ENCODE results near the gene MEGF6.

MEGF6 gene

DNA sequence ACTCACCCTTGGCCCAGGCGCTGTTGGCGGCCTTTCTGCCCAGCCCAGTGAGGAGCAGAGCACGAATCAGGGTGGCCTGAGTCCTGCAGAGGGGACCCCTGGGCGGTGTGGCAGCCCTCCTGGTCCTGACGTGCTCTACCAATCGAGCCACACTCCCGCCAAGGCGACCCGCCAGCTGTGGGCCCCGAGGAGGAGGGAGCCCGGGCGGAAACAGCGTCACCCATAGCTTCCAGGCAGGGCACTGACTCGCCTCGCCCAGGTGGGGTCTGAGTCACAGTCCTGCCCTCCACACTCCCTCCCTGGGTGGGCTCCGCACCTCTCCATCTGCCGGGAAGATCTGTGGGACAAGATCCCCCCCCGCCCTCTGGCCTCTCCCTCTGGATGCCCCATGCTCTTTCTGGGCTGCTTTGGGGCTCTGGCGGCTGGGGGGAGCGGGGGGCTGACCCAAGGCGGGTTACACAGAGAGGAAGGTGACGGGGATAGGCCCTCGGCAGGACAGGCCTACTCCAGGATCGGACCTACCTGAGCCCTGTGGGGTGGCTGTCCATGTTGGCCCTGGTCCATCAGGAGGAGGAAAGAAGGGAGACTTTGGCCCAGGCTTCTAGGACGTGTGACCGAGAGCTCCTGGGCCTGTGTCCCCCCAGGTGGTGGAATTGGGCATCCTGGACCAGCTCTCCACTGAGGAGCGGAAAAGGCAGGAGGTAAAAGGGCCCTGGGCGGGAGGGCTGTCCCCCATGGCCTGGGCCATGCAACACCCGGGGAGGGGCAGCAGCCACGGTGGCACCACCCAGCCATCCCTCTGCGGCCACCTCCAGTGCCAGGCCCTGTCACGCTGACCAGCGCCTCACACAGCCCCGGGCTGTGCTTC, 142.8 kb downstream of the MEGF6 start:
- DNase-seq (ENCODE audit: low spot score) = no peak

DNA sequence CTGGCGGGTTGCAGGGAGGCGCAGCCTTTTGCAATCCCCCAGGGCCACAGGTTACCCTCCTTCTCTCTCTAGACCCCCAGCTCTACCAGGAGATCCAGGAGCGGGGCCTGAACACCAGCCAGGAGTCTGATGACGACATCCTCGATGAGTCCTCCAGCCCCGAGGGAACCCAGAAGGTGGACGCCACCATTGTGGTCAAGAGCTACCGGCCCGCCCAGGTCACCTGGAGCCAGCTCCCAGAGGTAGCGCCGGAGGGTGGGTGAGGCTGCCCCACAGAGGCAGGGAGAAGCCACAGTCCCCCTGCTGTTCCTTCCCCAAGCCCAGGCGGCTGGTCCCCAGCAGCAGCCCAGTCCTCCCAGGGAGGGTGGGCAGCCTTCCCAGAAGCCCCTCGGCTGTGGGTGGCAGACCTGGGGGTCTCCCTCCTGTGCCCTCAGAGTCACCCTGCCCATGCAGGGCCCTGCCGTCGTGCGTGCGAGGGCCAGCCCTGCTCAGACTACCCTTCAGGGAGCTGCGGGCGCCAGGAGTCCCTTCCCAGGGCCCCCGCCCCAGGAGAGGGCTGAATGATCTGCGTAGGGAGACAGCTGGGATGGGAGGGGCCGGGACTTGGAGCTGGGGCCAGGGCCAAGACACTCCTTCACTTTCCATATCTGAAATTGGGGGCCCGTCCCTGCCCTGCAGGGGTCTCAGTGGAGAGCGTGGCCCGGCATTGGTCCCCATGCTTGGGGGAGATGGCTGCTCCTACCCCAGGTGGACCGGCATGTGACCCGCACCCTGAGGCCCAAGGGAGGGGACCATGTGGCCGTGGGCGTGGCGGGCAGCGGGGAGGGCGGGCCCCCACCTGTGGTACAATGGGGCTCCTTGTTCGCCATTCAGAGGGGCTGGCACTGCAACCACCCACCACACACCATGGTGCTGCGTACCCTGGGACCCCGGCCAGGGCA, 143.9 kb downstream of the MEGF6 start:
- DNase-seq (ENCODE audit: low spot score) = no peak

DNA sequence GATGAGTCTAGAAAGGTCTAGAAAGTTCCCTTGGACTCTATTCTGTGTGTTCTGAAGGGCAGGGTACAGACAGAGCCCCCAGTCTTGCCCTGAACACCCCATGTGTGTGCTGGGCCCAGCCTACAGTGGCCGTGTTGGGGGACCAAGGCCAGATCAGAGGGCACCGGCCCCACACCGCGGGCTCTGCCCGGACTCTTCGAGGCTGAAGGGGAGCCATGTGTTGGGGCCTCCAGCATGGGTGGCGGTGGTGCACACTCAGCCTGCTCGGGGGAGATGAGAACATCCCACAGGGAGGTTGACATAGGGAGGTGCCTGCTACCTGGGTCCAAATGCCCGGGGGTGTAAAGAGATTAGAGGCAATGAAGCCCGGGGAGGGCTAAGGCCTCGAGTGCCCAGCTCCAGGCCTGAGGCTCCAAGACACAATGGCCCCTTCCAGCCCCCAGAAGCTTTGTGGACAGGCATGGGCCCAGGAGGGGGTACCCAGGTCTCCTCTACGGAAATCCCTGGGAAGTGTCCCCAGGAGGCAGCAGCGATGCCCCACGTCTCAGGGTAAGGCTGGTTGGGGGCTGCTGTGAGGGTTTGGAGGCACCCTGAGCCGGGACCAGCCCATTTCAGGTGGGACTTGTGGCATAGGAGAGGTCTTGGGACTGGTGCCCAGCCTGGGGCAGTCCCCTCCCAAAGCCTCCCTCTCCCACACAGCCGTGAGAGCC, 144.8 kb downstream of the MEGF6 start:
- DNase-seq (ENCODE audit: low spot score) = no peak

DNA sequence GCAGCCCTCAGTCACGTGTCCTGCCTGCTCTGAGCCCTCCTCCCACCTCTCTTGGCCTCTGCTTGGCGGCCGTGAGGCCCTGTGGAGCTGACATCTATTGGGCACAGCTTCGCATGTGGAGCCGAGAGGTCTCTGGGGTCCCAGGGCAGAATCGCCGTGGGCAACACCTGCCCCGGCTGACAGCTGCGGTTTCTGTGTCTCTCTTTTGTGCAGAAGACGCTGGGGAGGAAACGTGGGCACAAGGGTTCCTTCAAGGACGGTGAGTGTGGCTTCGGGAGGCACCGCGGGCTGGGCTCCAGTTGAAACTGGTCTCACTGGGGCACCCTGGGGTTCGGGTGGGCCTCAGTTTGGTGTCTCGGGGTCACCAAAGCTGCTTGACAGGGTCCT, 145.4 kb downstream of the MEGF6 start:
- DNase-seq (ENCODE audit: low spot score) = no peak

DNA sequence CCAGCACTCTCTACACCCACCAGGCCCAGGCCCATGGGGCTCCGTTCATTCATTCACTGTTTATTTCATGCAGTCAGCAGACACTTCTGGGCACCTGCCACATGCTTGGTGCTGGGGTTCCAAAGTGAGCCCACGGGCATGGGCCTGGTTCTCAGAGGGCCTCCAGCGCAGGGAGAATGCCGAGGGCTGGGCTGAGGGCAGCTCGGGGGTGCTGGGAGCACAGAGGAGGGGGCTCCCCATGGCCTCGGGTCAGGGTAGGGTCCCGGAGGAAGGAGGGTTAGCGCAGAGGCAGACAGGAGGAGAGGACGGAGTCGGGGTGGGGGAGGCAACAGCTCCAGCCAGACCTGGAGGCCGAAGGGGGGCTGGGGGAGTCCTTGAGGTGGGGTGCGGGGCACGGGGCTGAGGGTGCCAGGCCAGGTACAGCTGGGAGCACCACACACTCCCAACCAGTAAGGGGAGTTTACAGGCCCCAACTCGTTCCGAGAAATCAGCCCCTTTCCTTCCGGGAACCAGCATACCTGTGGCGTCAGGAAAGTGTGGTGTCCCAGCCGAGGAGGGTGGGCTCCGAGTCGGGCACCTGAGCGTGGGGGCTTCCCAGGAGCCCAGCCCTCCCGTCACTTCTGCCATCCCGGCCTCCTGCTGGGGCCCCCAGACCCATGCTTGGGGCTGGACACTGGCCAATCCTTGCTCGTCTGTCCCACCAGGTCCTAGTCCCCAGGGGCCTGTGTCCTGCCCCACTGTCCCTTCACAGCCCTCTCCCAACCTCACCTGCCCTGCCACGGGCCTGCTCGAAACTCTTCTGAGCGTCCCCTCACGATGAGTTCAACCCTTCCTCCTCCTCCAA, 146.0 kb downstream of the MEGF6 start:
- no peak for DNase-seq (ENCODE audit: low spot score)

DNA sequence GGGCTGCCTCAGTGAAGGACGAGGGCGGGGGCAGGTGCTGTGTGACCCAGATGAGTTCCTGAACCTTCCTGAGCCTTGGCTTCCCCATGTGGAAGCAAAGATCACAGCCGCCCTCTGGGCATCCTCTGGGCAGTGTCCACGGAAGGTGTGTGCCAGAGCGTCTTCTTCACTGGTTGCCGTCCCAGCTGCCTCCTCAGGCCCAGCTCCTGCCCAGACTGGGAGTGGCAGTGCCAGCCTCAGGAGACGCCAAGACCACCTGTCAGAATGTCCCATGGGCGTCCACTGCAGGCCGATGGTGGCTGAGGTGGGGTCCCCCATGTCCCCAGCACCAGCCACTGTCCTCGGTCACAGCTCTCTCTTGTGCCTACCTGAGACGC, 146.7 kb downstream of the MEGF6 start:
- DNase-seq (ENCODE audit: low spot score) = no peak

DNA sequence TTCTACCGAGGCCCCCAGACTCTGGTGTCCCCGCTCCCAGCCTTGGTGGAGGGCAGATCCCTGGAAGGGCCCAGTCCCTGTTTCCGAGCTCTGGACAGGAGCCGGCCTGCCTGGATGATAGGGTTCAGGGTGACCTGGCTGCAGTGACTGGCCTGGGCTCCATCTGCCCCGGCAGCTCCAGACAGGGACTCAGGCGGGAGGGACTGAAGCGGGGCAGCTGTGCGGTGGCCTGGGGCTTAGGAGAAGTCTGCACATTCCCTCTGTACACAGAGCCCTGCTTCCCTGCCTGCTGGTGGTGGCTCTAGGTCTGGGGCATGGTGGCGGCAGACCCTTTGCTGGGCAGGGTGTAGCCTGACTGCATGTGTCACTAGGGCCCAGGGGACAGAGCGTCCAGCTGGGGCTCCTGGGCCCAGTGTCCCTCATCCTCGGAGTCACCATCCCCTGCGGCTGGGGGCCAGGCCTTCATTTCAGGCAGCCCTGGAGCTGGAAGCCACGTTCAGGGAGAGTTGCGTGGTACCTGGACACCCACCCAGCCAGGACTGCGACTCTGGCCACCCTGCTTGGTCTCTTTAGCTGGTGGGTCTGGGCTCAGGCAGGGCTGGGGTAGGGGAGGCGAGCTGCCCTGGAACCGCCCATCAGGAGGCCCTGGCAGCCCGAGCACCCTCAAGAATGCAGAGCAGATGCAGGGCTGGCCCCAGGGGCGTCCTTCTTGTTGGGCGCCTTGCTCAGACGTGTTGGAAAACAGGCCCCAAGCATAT, 147.2 kb downstream of the MEGF6 start:
- DNase-seq (ENCODE audit: low spot score) = no peak

DNA sequence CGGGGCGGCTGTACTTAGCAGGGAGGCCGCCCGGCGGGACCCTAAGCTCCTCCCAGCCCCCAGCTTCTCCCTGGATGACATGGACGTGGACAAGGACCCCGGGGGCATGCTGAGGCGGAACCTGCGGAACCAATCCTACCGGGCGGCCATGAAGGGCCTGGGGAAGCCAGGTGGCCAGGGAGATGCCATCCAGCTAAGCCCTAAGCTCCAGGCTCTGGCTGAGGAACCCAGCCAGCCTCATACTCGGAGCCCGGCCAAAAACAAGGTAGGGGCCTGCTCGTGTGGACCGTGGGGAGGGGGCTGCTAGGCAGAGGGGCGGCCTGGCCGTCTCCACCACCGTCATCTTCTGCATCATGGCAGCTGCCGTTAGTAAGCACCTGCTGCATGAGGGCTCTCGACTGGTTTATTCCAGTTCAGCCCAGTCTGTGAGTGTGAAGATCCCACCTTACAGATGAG, 147.9 kb downstream of the MEGF6 start:
- DNase-seq (ENCODE audit: low spot score) = no peak

DNA sequence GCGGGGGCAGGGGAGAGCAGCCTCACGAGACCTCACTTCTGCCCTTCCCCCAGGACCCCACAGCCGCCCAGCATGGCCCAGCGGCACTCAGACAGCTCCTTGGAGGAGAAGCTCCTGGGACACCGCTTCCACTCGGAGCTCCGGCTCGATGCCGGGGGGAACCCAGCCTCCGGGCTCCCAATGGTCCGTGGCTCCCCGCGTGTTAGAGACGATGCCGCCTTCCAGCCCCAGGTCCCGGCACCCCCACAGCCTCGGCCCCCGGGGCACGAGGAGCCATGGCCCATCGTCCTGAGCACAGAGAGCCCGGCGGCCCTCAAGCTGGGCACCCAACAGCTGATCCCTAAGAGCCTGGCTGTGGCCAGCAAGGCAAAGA, 148.3 kb downstream of the MEGF6 start:
- no peak for DNase-seq (ENCODE audit: low spot score)

DNA sequence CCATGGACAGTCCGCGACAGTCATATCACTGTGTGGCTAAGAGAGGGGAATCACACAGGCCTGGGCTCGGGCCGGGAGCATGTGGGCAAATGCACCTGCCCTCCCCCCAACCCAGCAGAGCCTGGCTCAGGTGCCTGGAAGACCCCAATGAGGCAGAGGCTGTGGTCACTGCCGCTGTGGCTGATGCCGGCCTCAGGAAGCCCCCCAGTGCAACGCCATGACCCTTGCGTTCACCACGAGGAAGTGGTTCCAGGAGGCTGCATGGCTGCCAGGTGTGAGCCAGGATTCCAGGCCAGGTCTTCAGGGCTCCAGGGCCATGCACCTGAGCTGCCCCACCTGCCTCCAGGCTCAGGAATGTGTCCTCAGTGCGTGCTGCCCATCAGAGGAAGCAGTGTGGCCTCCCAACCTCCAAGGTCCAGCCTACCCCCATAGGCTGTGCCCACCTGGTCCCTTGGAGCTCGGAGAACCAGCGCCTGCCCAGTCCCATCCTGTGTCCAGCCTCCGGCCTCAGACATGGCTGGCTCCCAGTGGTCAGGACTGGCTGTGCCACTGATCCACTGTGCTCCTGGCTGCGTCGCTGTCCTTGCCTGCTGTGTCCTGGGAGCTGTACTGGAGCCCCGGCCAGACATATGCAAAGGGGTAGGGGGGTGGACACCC, 148.8 kb downstream of the MEGF6 start:
- DNase-seq (ENCODE audit: low spot score) = no peak

DNA sequence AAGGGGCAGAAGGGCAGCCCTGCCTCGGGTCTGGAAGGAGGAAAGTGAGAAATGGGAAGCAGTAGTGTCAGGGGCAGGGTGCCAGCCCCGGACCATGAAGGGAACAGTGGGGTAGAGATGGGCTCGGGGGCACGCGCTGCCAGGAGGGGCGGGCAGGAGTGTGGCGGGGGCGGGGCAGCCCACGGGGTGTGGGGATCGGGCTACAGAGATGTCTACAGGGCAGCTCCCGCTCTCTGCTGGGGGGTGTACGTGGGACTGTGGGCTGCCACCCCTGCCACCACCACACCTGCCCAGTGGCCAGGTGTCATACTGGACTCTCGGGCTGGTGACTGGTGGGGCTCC, 149.4 kb downstream of the MEGF6 start:
- DNase-seq (ENCODE audit: low spot score) = no peak

DNA sequence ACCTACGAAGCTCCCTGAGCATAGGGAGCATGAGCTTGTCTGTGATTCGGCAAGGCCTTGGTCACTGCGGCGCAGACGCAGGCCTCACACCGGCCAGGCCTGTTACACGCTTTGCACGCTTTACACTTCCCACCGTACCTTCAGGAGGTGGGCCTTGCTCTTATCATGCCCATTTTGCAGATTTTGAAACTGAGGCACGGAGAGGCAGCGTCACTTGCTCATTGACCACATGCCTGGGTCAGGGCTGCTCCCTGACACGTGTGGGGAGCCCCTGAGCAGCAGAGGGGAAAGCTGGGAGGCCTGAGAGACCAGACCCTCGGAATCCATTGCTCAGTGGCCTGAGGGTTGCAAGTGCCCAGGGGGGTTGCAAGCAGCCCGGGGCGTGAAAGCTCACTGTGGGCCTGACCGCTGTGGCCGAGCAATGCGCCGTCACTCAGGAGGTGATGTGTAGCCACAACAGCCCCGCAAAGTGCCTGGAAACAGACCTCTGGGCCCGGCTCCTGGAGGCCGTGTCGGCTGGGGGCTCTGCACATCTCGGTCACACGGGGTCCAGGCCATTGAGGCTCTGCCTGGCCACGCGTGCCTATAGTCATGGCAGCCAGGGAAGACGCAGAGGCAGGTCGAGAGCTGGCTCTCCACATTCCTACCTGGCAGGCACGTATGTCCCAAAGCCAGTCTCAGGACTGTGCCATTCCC, 149.9 kb downstream of the MEGF6 start:
- no peak for DNase-seq (ENCODE audit: low spot score)

DNA sequence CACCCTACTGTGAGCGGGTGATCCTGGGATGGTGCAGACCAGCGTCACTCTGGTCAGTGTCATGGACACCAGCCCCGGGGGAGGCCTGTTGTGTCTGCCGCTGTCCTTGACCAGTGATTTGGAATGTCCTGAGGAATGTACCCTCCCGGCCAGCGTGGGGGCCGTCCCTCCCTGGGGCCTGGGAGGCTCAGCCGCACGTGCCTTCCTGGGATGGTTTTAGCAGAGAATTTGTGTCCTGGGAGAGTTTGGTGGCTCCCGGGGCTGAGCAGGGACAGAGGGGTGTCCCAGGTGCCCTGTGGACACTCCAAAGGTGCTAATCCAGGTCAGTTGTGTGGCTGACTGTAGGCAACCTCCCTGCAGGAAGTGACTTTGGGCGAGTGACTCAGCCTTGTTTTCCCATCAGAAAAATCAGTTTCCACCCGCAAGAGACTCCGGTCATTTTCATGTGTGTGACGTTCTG, 150.6 kb downstream of the MEGF6 start:
- no peak for DNase-seq (ENCODE audit: low spot score)

DNA sequence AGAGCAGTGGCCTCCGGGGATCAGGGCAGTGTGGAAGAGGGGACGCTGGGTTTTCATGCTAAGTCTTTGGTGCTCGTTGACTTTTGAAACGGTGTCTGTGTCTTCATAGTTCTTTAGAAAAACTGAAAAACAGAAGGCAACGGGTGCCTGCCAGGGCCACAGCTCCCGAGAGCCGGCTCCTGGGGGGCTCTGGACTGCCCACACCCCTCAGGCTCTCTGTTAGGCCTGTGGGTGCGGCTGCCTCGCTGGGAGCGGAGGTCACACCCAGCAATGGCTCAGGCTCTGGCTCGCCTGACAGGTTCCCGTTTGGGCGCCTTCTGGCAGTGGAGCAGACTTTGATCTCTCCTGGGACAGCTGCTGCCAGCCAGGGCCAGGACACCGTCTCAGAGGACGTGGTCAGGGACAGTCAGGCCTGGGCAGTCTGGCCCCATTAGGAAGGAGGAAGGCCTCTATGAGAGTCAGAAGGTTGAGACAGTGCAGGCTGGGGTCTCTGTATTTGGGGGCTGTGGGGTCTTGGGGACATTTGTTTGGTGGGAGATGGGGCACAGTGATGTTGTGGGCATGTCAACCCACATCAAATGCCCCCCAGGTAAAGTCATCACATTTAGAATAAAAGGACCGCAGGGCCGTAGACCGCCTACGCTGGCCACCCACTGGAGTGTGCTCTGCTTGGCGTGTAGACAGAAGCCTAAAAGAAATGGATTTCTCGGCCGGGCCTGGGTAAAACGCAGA, 151.2 kb downstream of the MEGF6 start:
- no peak for DNase-seq (ENCODE audit: low spot score)

DNA sequence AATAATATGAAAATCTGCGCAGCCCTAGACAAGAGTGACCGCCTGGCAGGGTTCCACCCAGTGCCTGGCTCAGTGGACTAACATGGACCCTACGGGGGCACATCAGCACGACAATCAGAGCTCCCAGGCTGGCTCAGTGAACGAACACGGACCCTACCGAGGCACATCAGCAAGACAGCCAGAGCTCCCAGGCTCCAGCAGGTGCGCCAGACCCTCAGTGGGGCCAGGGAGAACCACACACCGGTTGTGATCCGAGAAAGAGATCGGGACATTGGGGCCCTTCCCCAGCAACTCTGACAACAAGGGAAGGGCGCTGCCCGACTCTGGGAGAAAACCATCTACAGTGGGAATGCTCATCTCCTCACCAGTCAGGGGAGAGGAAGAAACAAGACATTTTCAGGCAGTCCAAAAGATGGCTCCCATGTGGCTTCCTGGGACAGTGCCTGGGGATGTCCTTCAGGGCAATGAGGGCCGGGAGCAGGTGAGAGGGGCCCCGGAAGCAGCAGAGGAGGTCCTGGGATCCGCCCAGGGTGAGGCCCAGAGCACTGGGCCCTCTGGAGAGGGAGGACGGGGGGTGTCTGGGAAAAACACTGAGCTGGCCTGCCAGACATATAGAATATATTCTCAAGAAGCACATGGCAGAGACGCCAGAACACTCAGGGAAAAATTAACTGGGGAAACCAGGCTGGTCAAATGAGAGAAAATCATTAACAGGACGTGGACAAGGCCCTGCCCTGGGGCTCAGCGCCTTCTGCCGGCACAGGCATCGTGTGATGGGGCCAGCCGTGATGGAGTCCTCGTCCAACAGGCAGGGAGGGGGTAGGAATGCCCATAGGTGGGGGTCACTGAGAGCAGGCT, 152.0 kb downstream of the MEGF6 start:
- DNase-seq (ENCODE audit: low spot score) = no peak

DNA sequence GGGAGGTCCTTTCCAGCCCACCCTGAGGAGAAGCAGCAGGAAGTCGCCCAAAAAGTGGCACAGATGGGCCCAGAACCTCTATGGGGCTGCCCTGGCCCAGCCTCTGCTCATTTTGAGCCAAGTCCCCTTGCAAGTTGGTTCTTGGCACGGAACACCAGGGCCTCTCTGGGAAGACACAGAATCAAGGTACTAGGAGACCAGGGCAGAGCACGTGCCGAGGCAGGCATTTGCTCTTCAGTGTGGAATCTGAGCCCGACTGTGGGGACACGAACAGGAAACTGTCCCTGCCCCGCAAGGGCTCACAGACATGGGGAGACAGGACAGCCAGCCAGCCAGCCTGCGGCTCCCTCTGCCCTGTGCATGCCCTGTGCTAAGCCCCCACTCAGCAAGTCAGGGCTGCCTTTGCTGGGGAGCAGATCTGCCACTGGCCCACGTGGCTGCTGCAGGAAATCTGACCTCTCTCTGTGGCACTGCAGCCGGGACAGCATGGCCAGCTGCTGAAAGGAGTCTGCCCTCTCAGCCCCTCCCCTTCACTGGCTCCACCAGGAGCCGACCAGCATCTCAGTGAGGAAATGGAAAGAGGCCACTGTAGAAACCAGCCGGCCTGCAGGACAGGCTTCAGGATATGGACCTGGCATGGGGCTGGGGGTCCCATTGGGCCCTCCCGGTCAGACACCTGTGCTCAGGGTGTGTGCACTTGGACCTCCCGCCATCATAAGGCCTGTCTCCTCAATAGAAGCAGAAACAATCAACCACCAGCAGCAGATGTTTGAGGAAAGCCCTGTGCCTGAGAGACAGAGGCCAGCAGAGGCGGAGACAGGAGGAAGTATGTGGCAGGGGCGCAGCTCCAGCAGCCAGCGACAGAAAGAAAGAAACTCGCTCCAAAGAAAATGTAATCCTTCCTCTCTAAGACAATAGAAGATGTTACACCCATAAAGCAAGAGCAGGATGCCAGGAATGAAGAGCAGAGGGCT, 153.1 kb downstream of the MEGF6 start:
- DNase-seq (ENCODE audit: low spot score) = no peak
